Ovary (tissue), 3 donors: ENCODE measurements around the gene BPIFA3.

Experiments used
- EP300 ChIP-seq: sonication (generic); formaldehyde crosslinking; IDR thresholded peaks from one replicate; pipeline ENCODE4 v1.6.1; 2017; ENCODE audit warnings: antibody characterized with exemption
- POLR2A ChIP-seq: fragments of 450-650 bp; IDR thresholded peaks from one replicate; pipeline ENCODE4 v1.6.1; 2017; ENCODE audit warnings: antibody characterized with exemption, mild to moderate bottlenecking, moderate library complexity
- TF ChIP-seq, protein P1 (sequence below), 3 donors: fragments of 450-650 bp in 2 of 3; fragments of 200-600 bp in 1 of 3; IDR thresholded peaks; one replicate each; pipeline versions ENCODE4 v1.5.1 to v1.8.0; 2016 to 2022; ENCODE audit warnings: antibody characterized with exemption in 3 of 3, mild to moderate bottlenecking in 1 of 3
- donor health status: DM: no; HTN: no; CAD: no.

DNA sequence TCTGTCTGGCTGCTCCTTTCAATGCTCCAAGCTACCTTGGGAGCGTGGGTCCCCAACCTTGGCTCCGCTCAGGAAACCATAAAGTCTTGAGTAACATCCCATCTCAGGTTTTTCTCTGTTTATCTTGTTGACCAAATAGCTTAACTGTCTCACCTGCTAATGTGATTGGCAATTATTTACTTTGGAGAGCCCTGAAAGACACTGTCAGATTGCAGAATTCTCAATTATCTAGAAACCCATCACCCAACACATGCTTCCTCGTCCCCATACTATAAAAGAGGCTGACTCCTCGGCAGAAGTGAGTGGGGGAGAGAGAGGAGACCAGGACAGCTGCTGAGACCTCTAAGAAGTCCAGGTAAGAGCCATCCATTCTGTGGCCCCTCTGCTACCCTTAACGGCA lies 18.5 kb downstream of the BPIFA3 start, which contains the start of gene BPIFA1:
- TF ChIP-seq, protein P1, sequence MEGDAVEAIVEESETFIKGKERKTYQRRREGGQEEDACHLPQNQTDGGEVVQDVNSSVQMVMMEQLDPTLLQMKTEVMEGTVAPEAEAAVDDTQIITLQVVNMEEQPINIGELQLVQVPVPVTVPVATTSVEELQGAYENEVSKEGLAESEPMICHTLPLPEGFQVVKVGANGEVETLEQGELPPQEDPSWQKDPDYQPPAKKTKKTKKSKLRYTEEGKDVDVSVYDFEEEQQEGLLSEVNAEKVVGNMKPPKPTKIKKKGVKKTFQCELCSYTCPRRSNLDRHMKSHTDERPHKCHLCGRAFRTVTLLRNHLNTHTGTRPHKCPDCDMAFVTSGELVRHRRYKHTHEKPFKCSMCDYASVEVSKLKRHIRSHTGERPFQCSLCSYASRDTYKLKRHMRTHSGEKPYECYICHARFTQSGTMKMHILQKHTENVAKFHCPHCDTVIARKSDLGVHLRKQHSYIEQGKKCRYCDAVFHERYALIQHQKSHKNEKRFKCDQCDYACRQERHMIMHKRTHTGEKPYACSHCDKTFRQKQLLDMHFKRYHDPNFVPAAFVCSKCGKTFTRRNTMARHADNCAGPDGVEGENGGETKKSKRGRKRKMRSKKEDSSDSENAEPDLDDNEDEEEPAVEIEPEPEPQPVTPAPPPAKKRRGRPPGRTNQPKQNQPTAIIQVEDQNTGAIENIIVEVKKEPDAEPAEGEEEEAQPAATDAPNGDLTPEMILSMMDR (IDR thresholded peaks at IDR 0.05): no peak
- TF ChIP-seq POLR2A (no peak), EP300 (no peak)
